Stimulated activated CD8-positive, alpha-beta memory T cell treated with anti-CD3 and anti-CD28 coated beads, Interleukin-4, amount 100 ng/mL, for 1 hour (primary cell): ENCODE data around the gene ANGPTL7.
"Not testable (repeated sequence)": the region's sequence is repeated elsewhere in the genome, so short reads cannot be mapped to it uniquely, and the experiment has no call there.

Experiments used
- DNase-seq, 2 donors: peaks; one replicate each; pipeline ENCODE4 v3.0.0-alpha.2; 2020; ENCODE audit warnings: low read depth in 2 of 2, low spot score in 1 of 2

The ANGPTL7 gene

DNA sequence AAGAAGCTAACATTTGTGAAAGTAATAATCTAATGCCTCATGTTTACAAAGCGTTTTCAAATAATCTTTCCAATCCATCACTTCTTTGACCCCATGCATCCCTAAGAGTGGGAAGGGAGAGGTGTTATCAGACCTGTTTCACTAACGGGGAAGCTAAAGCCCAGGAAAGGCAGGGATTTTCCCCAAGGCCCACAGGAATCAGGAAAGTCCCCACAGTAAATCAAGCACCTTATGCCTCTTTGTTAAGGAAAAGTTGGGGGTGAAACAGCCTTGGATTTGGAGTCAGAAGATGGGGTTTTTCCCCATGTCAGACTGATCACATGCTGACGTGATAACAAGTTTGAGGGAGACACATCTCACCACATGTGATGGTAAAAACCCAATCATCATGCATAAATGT, 20.0 kb upstream of the ANGPTL7 start:
- DNase-seq, result no peak

DNA sequence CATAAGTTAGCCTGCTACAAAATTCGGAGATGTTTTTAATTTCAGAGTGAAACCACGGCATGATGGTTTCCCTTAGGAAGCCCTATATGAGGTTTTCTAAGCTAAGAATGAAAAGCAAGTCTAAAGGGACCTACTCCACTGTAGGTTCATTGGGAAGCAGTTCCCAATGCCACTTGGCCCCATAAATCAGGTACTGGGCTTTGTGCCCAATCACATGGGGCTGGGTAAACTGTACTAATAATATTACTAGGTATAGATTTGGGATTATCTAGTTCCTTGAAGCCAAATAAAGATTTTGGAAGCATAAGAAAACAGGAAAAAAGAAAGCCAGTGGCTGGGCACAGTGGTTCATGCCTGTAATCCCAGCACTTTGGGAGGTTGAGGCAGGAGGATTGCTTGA, 19.1 kb upstream of the ANGPTL7 start:
- DNase-seq, result no peak

DNA sequence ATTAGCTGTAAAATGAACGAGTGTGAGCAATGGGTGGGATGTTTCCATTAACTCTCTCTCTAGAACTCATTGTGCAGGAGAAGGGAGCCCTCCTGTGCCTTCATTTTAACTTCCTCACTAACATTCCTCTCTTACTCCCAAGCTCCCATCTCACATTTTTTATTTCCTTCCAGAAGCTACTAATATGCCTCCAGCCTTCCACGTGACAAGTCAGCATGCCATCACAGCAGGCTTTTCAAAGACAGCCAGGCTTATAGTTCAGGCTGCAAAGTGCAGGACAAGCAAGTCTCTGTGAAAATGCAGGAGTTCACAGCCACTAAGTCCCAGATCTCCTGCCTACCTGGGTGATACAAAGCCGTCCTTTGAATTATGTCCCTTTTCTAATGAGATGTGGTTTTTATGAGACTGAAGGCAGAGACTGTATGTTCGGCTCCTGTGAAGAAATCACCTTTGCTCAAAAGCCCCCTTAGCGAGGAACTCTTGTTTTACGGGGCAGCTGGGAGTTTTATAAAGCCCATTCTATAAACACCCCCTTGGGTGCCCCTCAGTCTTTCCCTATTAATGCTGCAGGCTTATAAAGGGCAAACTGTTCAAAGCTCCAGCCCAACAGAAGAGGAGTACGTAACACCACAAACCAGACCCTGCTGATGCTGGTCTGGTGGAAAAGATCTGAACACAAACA, 14.8 kb upstream of the ANGPTL7 start:
- DNase-seq, result no peak

DNA sequence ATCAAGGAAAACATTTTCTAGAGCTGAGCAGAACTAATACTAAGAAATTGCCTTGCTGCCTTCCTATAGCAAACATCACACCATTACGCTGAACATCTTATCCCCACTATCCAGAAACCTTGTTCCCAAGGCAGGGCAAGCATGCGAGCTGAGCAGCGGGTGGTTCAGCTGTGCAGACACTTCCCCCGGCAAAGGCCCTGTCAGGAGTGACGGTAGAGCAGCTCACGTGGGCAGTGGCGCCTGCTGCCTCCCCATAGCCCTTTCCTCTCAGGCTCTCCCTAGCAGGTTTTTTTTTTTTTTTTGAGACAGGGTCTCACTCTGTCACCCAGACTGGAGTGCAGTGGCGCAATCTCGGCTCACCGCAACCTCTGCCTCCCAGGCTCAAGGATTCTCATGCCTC, 13.7 kb upstream of the ANGPTL7 start:
- DNase-seq, result no peak

DNA sequence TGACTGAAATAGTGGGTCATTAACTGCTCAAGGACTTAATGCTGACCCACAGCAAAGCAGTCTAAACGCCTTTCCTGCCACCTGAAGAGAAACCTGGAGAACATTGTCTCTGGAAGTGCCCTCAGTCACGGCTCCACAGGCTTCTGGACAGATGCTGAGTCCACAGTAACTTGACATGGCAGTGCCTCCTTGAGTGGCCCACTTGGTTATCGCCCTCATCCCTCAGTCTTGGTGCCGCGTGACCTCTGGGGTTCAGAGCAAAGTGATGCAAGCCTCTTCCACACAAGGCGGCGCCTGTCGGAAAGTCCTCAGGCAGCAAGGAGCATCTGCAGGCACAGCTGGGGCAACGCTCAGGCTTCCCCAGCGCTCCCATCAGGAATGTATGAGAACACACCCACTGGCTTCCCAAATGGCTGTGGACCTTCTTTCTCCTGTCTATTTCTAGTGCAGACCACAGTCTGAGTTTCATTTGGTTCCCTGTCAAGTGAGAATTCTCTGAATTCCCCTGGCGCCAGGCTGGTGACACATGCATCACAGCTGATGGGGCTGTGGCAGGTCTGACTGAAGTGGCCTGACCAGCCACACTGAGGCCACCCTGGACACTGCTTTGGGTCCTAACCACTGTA, 13.0 kb upstream of the ANGPTL7 start:
- DNase-seq, result no peak

DNA sequence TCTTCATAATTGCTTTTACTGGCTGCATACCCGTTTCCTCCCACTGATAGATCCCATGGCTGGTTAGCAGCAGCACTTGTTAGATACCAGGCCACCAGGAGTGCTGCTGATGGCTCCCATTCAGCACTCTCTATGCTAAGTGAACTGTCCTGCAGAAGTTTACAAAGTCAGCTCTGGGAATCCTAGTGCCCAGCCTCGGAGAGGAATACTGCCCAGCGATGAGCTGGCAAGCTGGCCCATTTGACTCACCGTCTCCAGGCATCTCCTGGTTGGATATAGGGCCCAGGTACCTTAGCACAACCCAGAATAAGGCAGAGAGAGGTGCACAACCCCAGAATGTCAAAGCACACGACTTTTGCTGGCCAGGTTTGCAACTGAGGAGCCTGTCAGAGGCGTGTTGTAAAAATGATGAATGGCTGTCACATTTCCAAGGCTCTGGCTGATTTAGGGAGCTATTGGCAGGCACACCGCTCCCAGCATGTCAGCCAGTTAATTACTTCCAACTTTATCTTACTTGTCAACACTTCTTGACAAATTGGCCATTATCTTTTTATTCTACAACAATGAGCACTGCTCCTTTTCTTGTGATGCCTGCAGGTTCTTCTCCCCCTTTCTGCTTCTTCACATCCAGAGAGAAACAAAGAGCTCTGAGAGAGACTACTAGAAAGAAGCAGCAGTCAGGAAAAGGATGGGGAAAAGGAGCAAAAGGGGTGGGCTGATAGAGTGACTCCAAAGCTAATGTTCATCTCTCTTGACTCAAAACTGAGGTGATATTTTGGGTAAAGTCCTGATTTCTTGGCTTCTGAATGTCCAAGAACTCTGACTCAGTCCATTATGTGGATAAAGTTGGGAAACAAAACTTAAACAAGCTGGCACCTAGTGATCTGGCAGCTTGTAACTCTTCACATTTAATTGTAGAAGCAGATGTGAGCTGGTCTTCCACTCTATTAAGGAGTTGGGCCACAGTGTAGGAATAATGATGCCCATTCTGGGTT, 10.8 kb upstream of the ANGPTL7 start:
- no peak for DNase-seq

DNA sequence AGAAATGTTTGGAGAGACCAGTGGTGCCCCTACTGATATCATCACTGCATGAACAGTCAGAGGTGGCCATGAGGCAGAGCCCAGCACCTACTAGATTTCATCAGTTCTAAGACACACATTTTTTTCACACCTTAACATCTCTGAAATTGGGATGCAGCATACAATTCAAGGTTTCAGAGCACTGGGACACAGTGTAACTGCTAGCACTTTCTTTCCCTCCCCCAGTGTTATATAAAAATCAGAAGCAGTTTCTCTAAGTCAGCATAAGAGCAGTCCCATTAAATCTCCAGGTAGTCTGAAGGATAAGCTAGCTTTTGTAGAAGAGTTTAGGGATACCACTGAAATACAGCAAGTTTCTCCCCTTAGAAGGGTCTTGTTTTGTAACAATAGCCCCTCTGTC, 10.0 kb upstream of the ANGPTL7 start:
- DNase-seq, result no peak

DNA sequence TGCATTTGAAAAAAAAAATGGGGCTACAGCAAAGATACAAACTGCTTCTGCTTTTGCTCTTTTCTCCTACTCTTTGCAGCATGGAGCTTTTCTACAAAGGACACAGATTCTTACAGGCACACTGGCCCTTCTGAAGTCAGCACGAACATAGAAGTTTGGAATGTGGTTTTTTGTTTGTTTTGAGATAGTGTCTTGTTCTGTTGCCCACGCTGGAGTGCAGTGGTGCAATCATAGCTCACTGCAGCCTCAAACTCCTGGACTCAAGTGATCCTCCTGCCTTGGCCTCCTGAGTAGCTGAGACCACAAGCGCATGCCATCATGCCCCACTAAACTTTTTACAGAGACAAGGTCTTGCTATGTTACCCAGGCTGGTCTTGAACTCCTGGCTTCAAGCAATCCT, 9.4 kb upstream of the ANGPTL7 start:
- DNase-seq, result not testable (repeated sequence)

DNA sequence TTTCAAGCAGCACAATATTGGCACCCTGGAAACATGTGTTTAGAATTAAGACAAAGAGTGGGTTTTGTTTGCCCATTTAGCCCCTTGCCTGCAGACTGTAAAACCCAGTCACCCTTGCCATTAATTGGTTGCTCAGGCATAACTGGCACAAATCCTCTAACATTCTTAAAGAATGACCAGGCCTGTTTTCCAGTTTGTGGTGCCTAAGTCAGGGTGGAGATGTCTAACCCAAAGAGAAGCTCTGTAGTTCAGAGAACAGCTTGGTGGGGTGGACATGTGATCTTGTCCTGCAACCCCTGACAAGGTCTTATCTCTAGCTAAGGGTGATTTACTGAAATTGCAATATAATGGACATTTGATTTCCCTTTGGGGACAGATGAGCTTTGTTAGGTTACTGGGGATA, 8.8 kb upstream of the ANGPTL7 start:
- no peak for DNase-seq

DNA sequence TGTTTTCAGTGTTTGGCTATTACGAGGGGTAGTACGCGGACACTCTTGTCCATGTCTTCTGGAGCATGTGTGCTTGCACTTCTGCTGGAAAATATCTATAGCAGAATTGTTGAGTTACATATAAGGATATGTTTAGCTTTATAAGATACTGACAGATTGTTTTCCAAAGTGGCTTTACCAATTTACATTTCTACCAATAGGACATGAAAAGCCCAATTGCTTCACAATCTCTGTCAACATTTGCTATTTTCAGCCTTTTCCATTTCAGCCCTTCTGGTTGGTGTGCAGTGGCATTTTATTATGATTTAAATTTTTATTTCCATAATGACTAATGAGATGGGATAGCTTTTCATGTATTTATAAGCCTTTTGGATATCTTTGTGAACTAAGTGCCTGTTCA, 6.3 kb upstream of the ANGPTL7 start:
- no peak for DNase-seq

DNA sequence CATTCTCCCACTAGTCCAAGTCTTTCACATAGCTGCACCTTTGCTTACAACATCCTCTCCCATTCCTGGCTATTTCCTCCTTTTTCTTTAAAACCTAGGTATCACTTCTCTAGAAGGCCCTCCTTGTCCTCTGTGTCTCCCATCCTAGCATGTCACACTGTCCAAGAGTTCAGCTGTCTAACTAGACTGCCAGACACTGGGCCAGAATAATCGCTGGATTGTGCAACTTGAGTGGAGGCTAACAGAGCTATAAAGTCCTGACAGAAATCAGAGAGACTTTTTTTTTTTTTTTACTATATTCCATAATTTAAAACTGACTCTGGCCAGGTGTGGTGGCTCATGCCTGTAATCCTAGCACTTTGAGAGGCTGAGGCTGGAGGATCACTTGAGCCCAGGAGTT, 4.2 kb upstream of the ANGPTL7 start:
- DNase-seq, result no peak

DNA sequence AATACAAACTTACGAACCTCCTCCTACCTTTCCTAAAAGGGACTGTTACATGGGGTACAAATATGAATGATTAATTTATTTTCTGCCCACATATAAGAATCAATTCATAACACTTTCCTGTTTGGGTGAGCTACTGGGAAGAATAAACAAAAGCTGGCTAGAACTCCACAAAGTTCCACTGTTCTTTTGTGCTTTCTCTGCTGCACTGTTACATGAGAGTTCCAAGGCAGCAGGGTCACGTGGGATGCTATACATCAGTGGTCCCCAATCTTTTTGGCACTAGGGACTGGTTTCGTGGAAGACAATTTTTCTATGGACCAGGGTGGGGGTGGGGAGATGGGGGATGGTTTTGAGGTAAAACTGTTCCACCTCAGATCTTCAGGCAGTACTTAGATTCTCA, 2.2 kb upstream of the ANGPTL7 start:
- no peak for DNase-seq

DNA sequence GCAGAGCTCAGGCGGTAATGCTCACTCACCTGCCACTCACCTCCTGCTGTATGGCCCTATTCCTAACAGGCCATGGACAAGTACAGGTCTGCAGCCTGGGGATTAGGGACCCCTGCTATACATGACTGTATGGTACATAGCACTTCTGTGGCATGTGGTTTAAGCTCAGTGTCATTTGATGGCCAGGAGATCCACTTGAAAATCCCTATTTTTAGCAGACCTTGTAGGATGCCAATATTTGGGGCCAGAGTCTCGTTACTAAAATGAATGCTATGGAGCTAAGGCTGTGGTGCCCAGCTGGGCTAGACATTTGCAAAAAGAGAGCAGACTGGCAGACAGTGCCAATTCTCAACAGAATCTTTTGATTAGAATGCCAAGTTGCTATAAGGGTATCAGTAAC, 1.7 kb upstream of the ANGPTL7 start:
- no peak for DNase-seq

DNA sequence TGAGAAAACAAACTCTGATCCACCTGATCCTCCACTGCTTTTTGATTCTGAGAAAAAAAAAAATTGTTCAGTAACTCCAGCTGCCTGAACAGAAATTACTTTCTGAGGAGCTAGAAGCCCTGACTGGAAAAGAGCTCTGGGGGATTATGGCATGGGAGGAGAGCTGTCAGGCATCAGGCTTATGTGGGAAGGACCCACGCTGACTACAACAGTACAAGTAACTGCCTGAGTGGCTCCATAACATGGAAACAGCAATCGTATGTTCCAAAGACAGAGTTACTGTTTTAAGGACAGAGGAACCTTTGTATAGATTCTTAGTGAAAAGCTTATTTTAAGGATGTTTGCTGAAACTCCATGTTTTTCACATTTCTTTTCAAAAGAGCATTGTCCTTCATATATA, 1.2 kb upstream of the ANGPTL7 start:
- no peak for DNase-seq

DNA sequence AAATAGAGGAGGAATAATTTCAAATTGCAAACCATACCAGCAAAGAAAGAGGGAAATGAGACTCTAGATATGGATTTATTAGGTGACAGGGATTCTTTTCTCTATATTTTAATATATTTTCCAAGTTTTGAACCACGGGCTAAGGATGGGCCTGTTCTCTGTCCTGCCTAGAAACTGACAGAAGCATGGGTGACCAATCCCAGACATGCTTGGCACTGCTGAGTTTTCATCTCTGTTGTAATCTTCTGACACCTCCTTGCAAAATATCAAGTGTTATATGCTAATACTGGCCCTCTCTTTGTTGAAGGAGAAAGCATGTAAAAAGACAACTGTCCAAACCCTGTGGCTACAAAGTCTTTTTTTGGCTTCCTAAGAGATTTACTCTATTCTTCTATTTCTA, 774 bp upstream of the ANGPTL7 start:
- no peak for DNase-seq

DNA sequence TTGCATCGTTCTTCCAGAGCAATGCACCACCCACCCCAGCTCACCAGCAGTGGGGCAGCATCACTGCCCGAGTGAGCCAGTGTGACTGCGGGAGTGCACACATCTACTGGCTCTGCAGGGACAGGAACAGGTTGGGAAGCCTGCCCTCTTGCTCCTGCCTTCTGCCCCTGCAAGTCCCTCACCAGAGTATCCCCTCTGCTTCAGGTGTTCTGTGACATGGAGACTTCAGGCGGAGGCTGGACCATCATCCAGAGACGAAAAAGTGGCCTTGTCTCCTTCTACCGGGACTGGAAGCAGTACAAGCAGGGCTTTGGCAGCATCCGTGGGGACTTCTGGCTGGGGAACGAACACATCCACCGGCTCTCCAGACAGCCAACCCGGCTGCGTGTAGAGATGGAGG, 4.2 kb downstream of the ANGPTL7 start:
- no peak for DNase-seq

DNA sequence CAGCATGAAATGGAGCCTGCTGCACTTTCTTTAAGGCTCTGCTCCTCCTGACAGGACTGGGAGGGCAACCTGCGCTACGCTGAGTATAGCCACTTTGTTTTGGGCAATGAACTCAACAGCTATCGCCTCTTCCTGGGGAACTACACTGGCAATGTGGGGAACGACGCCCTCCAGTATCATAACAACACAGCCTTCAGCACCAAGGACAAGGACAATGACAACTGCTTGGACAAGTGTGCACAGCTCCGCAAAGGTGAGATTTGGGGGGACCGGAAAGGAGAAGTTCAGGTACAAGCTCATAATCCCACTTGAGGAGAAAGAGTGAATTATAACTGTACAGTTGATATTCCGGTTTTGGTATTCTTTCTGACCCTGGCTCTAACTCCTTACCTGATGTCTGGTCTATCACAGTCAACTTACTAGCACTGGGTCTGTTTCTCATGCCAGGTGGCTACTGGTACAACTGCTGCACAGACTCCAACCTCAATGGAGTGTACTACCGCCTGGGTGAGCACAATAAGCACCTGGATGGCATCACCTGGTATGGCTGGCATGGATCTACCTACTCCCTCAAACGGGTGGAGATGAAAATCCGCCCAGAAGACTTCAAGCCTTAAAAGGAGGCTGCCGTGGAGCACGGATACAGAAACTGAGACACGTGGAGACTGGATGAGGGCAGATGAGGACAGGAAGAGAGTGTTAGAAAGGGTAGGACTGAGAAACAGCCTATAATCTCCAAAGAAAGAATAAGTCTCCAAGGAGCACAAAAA, 5.4 kb downstream of the ANGPTL7 start:
- no peak for DNase-seq

DNA sequence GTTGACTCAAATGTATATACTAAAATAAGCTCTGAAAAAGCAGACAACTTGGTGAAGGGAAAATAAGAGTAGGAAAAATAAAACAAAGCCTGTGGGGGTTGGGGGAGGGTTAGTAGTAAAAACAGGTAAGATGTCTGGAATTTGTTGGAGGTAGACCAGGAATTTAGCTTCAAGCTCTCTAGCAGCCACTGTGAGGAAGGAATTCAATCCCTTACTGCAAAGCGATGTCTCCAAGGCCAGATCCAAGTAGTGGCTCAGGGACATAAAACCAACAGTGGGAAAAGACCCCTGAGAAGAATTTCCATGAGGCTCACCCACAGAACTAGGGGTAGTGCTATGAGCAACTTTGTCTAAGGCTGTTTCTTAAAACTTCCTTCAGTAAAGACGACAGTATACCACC, 7.8 kb downstream of the ANGPTL7 start:
- DNase-seq, result no peak

DNA sequence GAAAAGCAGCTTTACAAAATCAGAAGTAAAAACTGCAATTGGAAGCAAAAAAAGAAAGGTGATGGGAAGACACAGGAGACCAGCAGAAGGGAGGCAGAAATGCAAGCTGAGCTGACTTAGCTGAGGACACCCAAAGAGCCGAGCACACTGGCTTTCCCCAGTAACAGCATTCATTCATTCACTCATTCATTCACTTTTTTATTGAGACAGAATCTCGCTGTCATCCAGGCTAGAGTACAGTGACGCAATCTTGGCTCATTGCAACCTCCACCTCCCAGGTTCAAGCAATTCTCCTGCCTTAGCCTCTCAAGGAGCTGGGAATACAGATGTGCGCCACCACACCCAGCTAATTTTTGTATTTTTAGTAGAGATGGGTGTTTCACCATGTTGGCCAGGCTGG, 8.2 kb downstream of the ANGPTL7 start:
- DNase-seq, result no peak

DNA sequence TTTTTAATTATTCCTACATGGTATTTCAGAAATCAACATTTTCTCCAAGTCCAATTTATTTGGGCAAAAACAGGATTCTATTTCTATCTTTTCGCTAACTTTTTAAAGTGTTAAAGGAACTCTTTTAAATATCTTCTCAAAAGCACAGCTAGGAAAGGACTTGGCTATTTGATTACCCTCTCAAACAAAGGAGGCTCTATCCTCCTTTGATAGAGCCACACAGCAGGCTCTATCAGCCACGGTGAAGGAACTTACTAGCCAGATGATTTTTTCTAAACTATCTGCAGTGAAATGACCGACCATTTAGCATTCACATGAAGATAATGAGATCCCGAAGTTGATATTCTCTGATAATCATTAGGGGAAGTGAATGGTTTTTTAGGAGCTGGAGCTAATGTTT, 9.1 kb downstream of the ANGPTL7 start:
- no peak for DNase-seq

DNA sequence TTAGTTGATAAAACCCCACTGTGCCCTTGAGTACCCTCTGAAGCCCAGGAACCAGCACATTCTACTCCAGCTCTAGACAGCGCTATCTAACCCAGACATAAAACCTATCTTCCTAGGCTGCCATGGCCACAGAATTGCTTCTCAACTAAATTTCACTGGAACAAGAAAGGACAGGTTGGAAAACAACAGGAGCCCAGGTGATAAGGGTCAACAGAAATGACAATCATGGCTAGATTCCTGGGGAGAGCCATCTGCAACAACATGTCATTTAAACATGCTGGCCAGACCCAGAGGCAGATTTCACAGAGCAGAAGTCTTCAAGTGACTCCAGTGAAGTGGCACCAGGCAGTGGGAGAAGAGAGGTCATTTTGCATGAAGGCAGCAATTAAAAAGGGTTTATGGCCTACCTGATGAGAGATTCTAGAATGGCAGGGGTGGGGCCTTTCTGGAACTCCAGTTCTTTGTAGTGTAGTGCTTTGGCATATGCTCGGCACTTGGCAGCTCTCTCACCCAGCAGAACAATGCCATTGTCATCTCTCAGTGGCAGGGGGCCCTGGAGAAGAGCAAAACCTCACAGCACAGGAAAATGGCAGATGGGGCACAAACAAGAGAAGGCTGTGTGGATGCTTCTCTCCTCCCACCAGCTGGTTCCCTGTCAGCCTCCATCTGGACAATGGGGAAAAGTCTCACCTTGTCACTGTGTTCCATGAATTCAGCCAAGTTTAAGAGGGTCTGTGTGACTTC, 9.9 kb downstream of the ANGPTL7 start:
- DNase-seq, result no peak
